ENCODE measurements around the gene COMMD6.

COMMD6 gene

DNA sequence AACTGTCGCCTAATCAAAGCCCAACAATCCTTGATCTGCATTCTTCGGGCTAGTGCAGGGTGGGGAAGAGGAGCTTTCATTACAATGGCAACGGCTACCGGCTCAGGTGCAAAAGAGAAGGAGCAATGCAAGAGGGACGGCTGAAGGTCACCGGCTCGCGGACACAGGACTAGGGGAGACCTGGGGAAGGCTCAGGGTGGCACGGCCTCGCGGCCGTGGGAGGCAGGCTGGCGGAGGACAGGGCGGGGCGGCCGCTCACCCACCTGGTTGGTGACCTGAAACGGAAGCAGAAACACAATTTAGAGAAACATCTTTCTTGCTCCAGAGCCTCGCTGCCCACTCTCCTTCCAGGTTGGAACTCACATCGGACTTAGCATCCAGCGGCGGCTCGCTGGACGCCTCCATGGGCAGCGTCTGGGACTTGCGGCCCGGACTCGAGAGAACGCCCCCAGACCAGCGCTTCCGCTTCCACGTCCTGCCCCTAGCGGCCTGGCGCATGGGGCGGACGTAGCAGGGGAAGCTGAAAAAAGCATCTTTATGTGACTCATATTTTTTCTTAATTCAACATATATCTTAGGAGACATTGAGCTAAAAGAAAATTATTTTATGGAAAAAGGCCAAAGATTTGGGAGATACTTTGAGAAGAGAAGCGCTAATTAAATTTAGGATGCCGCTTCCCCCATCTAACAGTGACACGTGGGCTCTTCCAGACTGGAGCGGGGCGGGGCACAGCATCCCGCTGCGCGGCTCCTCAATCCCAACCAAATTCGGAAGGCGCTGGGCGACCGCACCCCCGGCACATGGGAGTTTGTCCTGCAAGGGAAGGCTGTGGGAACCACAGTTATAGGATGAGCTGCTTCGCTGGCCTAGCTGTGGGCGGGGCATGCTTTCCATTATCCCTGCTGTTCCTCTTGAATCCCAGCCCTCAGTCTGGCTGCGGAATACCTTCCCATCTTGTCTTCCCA lies at the start of gene COMMD6:
Gene COMMD6 (minus strand): TSS at position 441 of the 965 bp plus-strand sequence. CDS start 36 bp downstream, at position 405.
- TF ChIP-seq CTCF (IDR thresholded peaks at IDR 0.05; ENCODE audit: low read depth, low read length) = no peak
- H3K4me3 ChIP-seq (ENCODE audit: low read depth, low read length) = peak within 1 kb of the TSS; percentile 83

DNA sequence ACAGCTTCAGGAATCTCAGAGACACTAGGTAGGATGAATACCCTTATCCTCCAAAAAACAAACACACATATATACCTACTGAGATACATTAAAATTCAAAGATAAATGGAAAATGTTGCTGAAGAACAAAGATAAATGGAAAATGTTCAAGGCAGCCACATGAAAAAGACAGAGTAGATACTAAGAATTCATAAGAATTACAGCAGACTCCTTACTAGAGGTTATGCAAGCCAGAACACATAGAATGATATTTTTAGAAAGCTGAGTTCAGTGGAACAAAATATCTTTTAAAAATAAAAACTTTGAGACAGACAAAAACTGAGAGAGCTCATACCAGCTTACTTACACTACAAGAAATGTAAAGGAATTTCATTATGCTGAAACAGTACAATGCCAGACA lies 47.5 kb upstream of the COMMD6 start:
- no peak overlapping the region for H3K4me3 ChIP-seq (ENCODE audit: low read depth, low read length)
- TF ChIP-seq CTCF (IDR thresholded peaks at IDR 0.05; ENCODE audit: low read depth, low read length) = no peak

DNA sequence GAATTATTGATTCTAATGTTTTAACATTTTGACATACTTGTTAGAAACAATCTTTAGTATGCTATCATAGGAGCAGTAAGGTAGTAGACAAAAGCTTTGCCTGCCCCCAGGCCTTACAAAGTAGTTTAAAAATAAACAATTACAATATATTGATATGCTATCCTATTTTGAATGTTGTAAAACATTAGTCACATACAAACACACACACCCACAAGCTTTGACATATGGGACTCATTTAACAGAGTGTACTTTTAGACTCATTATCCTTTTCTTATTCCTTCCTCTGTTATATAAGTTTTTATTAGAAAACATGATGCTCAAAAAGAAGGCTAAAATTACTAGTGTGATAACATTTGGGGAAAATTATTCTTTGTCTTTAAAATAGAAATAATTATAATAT lies 45.5 kb upstream of the COMMD6 start:
- no peak for TF ChIP-seq CTCF (IDR thresholded peaks at IDR 0.05; ENCODE audit: low read depth, low read length)

GRCh38 chr13:75581874-75582640 lies 44.4 kb upstream of the COMMD6 start:
- no peak overlapping the region for H3K4me3 ChIP-seq (ENCODE audit: low read depth, low read length)
- TF ChIP-seq CTCF (IDR thresholded peaks at IDR 0.05; ENCODE audit: low read depth, low read length) = no peak

More for the DNA sequence above, 45.5 kb upstream of the COMMD6 start:
- no peak overlapping the region for H3K4me3 ChIP-seq (ENCODE audit: low read depth, low read length)

- TF ChIP-seq CTCF (IDR thresholded peaks at IDR 0.05; ENCODE audit: low read depth, low read length) = no peak
- no peak overlapping the region for H3K4me3 ChIP-seq (ENCODE audit: low read depth, low read length)
Observed at GRCh38 chr13:75579529-75579928, 41.9 kb upstream of the COMMD6 start.

- no peak for TF ChIP-seq CTCF (IDR thresholded peaks at IDR 0.05; ENCODE audit: low read depth, low read length)
- no peak overlapping the region for H3K4me3 ChIP-seq (ENCODE audit: low read depth, low read length)
Observed at GRCh38 chr13:75569576-75569975, 31.9 kb upstream of the COMMD6 start.

Measured in WI38 (cell line).